GM20431 (cell line): ENCODE results near the gene ULK1.

Source experiments
- in situ Hi-C: fragments of 300-500 bp; cut with MseI, MboI; formaldehyde crosslinking; loops from one replicate; pipeline ENCODE4 v1.15.0; 2020; ENCODE audit warnings: low sequenced_read_pairs; ENCODE audit not compliant: unreplicated experiment

ULK1 gene

GRCh38 chr12:131894313-131894860 is at the start of gene ULK1:
TSS of gene ULK1 (plus strand) at chr12:131894622. CDS start at chr12:131895002, 380 bp downstream.
- in situ Hi-C loops, result no loop called here

GRCh38 chr12:131844656-131845055 is 49.8 kb upstream of the ULK1 start:
- in situ Hi-C loops, result no loop called here

GRCh38 chr12:131845121-131845520 is 49.3 kb upstream of the ULK1 start:
- in situ Hi-C loops, result no loop called here

GRCh38 chr12:131847456-131847855 is 47.0 kb upstream of the ULK1 start:
- in situ Hi-C loops, result no loop called here

- in situ Hi-C loops, result no loop called here
These were observed 45.7 kb upstream of the ULK1 start for GRCh38 chr12:131848753-131849152.

- in situ Hi-C loops, result no loop called here
These were observed 44.5 kb upstream of the ULK1 start for GRCh38 chr12:131849700-131850553.

GRCh38 chr12:131850856-131851559 is 43.4 kb upstream of the ULK1 start:
- in situ Hi-C loops, result no loop called here

GRCh38 chr12:131851741-131852550 is 42.5 kb upstream of the ULK1 start:
- in situ Hi-C loops, result no loop called here

- in situ Hi-C loops, result no loop called here
These were observed 41.7 kb upstream of the ULK1 start for GRCh38 chr12:131852551-131853299.

- in situ Hi-C loops, result no loop called here
These were observed 40.3 kb upstream of the ULK1 start for GRCh38 chr12:131853832-131854797.

GRCh38 chr12:131854861-131855476 is 39.5 kb upstream of the ULK1 start:
- in situ Hi-C loops, result no loop called here

- in situ Hi-C loops, result no loop called here
These were observed 38.8 kb upstream of the ULK1 start for GRCh38 chr12:131855521-131856142.

GRCh38 chr12:131856366-131857097 is 37.9 kb upstream of the ULK1 start:
- in situ Hi-C loops, result no loop called here

GRCh38 chr12:131857908-131858850 is 36.2 kb upstream of the ULK1 start:
- in situ Hi-C loops, result no loop called here

- in situ Hi-C loops, result no loop called here
These were observed 33.8 kb upstream of the ULK1 start for GRCh38 chr12:131860472-131861260.
